Activated T-cell treated with anti-CD3 and anti-CD28 coated beads, Interleukin-2, amount 50 U/mL, for 4 hours (primary cell): Measurements from ENCODE around the gene HSD17B2. TPM values are rescaled to one million over a fixed set of nuclear protein-coding genes. Genes with fewer than 3 reads are reported as not detected.
"Not testable (repeated sequence)": the region's sequence is repeated elsewhere in the genome, so short reads cannot be mapped to it uniquely, and the experiment has no call there.

ENCODE experiments used
- ATAC-seq, 2 donors: fragments of 200-7000 bp; cut with Tn5 transposase; one replicate each; pipeline ENCODE4 v1.10.0; 2021
- DNase-seq: peaks from one replicate; pipeline ENCODE4 v3.0.0-alpha.2; 2020
- H3K27me3 Mint-ChIP-seq: one replicate; pipeline ENCODE4 v1.8.0; 2021; ENCODE audit warnings: low read depth, mixed read lengths
- H3K36me3 Mint-ChIP-seq: one replicate; pipeline ENCODE4 v1.8.0; 2022; ENCODE audit warnings: mixed read lengths; ENCODE audit not compliant: insufficient read depth
- H3K4me1 Mint-ChIP-seq: one replicate; pipeline ENCODE4 v1.8.0; 2021; ENCODE audit warnings: low read depth, mixed read lengths
- H3K4me3 Mint-ChIP-seq: one replicate; pipeline ENCODE4 v1.8.0; 2021; ENCODE audit warnings: mild to moderate bottlenecking, moderate library complexity, mixed read lengths
- H3K9me3 Mint-ChIP-seq: one replicate; pipeline ENCODE4 v1.8.0; 2021; ENCODE audit warnings: mixed read lengths
- total RNA-seq, 3 donors: library from RNA; stranded (reverse); gene quantifications; one replicate each; pipeline ENCODE4 v1.2.1, GENCODE V29; 2021

The HSD17B2 gene
- total RNA-seq, 3 donors from 2014 or later = not detected

GRCh38 chr16:82133798-82134197 lies 98.7 kb downstream of the HSD17B2 start:
- no peak overlapping the region for H3K4me3 Mint-ChIP-seq
- H3K4me1 Mint-ChIP-seq = peaks cover 25% of the 10 kb centered on the region
- H3K36me3 Mint-ChIP-seq = peaks cover 12% of the 10 kb centered on the region
- peak in 1 of 2 donors; percentile 70 for ATAC-seq
- H3K9me3 Mint-ChIP-seq = no peaks in the 10 kb centered on the region
- no peak for DNase-seq
- no peaks in the 10 kb centered on the region for H3K27me3 Mint-ChIP-seq

- Mint-ChIP-seq H3K9me3 (no peaks in the 10 kb centered on the region), H3K36me3 (peaks cover 15% of the 10 kb centered on the region), H3K27me3 (no peaks in the 10 kb centered on the region), H3K4me1 (peaks cover 28% of the 10 kb centered on the region), H3K4me3 (no peak overlapping the region)
- no peak for ATAC-seq
- DNase-seq = no peak
Observed at GRCh38 chr16:82134846-82135245, 99.8 kb downstream of the HSD17B2 start.

GRCh38 chr16:82135844-82136243 lies 100.8 kb downstream of the HSD17B2 start:
- no peak for ATAC-seq

GRCh38 chr16:82136956-82137821 lies 102.1 kb downstream of the HSD17B2 start:
- Mint-ChIP-seq H3K4me1 (peaks cover 28% of the 10 kb centered on the region), H3K27me3 (no peaks in the 10 kb centered on the region), H3K4me3 (no peak overlapping the region), H3K36me3 (peaks cover 18% of the 10 kb centered on the region), H3K9me3 (no peaks in the 10 kb centered on the region)
- ATAC-seq = no peak
- DNase-seq = no peak

More at GRCh38 chr16:82135844-82136243, 100.8 kb downstream of the HSD17B2 start:
- Mint-ChIP-seq H3K9me3 (no peaks in the 10 kb centered on the region), H3K4me1 (peaks cover 28% of the 10 kb centered on the region), H3K27me3 (no peaks in the 10 kb centered on the region), H3K36me3 (peaks cover 15% of the 10 kb centered on the region), H3K4me3 (no peak overlapping the region)
- no peak for DNase-seq

GRCh38 chr16:82137822-82138167 lies 102.7 kb downstream of the HSD17B2 start:
- DNase-seq (no peak), ATAC-seq (no peak)
- Mint-ChIP-seq H3K27me3 (no peaks in the 10 kb centered on the region), H3K9me3 (no peaks in the 10 kb centered on the region), H3K4me3 (no peak overlapping the region), H3K4me1 (peaks cover 28% of the 10 kb centered on the region), H3K36me3 (peaks cover 18% of the 10 kb centered on the region)

GRCh38 chr16:82138478-82139285 lies 103.6 kb downstream of the HSD17B2 start:
- no peaks in the 10 kb centered on the region for H3K9me3 Mint-ChIP-seq
- H3K4me1 Mint-ChIP-seq = peaks cover 23% of the 10 kb centered on the region
- no peak for DNase-seq
- H3K36me3 Mint-ChIP-seq = peaks cover 18% of the 10 kb centered on the region
- H3K4me3 Mint-ChIP-seq = peak overlapping the region; percentile 17
- no peaks in the 10 kb centered on the region for H3K27me3 Mint-ChIP-seq
- ATAC-seq = no peak

GRCh38 chr16:82139286-82139571 lies 104.2 kb downstream of the HSD17B2 start:
- not testable (repeated sequence) for H3K27me3 Mint-ChIP-seq, H3K9me3 Mint-ChIP-seq, ATAC-seq, DNase-seq
- H3K4me3 Mint-ChIP-seq = peak overlapping the region; percentile 17
- peaks cover 18% of the 10 kb centered on the region for H3K4me1 Mint-ChIP-seq
- H3K36me3 Mint-ChIP-seq = peaks cover 18% of the 10 kb centered on the region

GRCh38 chr16:82146556-82146955 lies 111.5 kb downstream of the HSD17B2 start:
- Mint-ChIP-seq H3K27me3 (no peaks in the 10 kb centered on the region), H3K4me1 (peaks cover 2% of the 10 kb centered on the region), H3K9me3 (no peaks in the 10 kb centered on the region), H3K4me3 (no peak overlapping the region), H3K36me3 (peaks cover 30% of the 10 kb centered on the region)
- ATAC-seq (no peak), DNase-seq (no peak)

GRCh38 chr16:82146957-82147356 lies 111.9 kb downstream of the HSD17B2 start:
- Mint-ChIP-seq H3K9me3 (no peaks in the 10 kb centered on the region), H3K27me3 (no peaks in the 10 kb centered on the region), H3K4me1 (peaks cover 2% of the 10 kb centered on the region), H3K4me3 (no peak overlapping the region), H3K36me3 (peaks cover 28% of the 10 kb centered on the region)
- DNase-seq (no peak), ATAC-seq (no peak)

- H3K27me3 Mint-ChIP-seq = no peaks in the 10 kb centered on the region
- H3K4me1 Mint-ChIP-seq = peaks cover 2% of the 10 kb centered on the region
- no peak for DNase-seq
- no peaks in the 10 kb centered on the region for H3K9me3 Mint-ChIP-seq
- no peak for ATAC-seq
- peaks cover 29% of the 10 kb centered on the region for H3K36me3 Mint-ChIP-seq
- H3K4me3 Mint-ChIP-seq = no peak overlapping the region
Observed at GRCh38 chr16:82147546-82147945, 112.5 kb downstream of the HSD17B2 start.

Other genes starting within 250 kb of the HSD17B2 start
- 1 to 10 TPM; 2.0 to 5.7 (median 5.5) TPM for gene SDR42E1, start 23.8 kb upstream of the HSD17B2 start, total RNA-seq
- gene MPHOSPH6, start 135.0 kb downstream of the HSD17B2 start, total RNA-seq = 10 to 100 TPM; 51.7 to 60.0 (median 59.3) TPM